ENCODE data around the gene OR2A42. TPM values are rescaled to one million over a fixed set of nuclear protein-coding genes. Genes with fewer than 3 reads are reported as not detected.

Gene OR2A42, protein sequence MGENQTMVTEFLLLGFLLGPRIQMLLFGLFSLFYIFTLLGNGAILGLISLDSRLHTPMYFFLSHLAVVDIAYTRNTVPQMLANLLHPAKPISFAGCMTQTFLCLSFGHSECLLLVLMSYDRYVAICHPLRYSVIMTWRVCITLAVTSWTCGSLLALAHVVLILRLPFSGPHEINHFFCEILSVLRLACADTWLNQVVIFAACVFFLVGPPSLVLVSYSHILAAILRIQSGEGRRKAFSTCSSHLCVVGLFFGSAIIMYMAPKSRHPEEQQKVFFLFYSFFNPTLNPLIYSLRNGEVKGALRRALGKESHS
- total RNA-seq: not detected in 2 replicates

DNA sequence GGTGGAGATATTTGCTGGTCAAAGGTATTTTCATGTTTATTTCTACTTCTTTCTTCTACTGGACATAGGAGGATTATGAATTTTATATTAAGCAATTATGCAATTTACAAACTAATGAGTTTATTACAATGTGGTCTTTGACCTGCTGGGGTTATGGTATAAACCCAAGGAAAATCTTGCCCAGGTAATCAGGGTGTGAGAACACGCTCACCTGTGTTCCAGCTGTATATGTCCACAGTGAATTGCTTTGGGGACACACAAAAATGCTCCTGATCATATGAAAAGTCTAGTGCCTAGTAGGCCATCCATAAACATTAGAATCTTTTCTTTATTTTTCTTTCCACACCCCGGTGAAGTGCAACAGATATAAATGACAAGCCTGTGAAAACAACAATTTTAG, at the start of gene OR2A42:
Gene OR2A42, minus strand, starts transcription at position 241 of the 400 bp plus-strand sequence. CDS start 6,762 bp downstream, outside the sequence.

DNA sequence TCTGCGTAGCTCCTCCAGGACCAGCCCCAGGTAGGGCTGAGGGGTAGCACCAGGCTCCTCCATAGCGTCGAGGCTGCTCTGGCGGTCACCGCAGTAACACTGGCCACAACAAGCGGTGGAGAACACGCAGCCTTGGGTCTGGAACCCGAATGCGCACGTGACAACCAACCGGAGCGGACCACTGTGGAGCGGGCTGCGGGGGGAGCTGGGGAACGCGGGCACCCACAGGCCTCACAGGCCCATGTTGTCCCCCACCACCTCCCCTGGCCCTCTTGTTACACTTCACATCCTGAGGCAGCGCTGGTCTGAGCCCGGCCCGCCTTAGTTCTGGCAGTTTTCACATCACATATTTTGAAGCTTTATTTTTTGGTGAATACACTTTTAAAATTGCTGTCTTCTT, 29.8 kb upstream of the OR2A42 start, which contains the start of gene CTAGE8:
Gene CTAGE8, minus strand, starts transcription at position 101 of the 400 bp plus-strand sequence. Its CDS starts 38 bp downstream, at position 63.

DNA sequence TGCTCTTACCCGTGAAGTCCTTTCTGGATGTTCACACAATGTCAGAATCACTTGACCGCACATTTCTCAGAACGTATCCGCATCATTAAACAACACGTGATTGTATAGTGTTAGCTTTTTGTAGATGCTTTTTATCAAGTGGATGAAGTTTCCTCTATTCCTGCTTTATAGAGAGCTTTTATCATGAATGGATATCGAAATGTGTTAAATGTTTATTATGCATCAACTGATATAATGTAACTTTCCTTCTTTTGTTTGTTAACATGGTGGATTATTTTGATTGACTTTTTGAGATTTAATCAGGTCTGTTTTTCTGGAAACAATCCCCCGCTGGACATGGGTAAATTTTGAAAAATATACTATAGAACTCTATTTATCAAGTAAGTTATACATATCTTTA, 25.3 kb upstream of the OR2A42 start, which contains the start of gene OR2A7:
Gene OR2A7, minus strand, starts transcription at position 101 of the 400 bp plus-strand sequence. CDS start 5,164 bp downstream, outside the sequence.

DNA sequence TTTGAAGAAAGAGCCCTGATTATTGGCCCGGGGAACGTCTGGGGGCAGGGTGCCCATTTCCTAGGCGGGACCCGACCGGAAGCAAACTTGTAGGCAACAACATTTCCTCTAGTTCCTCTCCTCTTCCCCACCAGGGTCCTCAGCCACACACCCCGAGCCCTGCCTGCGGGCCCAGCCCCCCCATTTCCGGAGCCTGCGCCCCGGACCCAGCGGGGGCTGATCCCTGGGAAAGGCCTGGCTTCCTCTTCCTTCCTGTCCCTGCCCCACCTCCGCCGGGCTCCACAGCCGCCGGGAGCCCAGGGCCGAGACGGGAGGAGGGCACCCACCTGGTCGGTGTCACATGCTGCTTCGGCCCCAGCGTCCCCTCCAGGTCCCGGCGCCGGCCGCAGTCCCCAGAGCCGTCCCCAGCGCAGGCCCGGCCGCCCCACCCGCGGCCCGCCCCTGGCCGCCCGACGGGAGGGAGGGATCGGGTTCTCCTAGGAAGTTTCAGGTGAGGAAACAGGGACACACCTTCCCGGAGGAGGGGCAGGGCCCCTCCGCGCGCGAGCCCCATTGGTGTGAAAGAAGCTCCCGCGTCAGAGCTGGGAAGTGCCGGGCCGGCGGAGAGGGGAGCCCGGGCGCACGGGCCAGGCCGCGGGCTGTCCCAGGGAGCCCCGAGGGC, 44.1 kb downstream of the OR2A42 start, which contains the start of gene ARHGEF35:
Gene ARHGEF35, minus strand, starts transcription at position 622 of the 661 bp plus-strand sequence. CDS start 7,450 bp downstream, outside the sequence.

DNA sequence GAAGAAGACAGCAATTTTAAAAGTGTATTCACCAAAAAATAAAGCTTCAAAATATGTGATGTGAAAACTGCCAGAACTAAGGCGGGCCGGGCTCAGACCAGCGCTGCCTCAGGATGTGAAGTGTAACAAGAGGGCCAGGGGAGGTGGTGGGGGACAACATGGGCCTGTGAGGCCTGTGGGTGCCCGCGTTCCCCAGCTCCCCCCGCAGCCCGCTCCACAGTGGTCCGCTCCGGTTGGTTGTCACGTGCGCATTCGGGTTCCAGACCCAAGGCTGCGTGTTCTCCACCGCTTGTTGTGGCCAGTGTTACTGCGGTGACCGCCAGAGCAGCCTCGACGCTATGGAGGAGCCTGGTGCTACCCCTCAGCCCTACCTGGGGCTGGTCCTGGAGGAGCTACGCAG, 56.2 kb downstream of the OR2A42 start, which contains the start of gene CTAGE4:
Gene CTAGE4, plus strand, starts transcription at position 301 of the 400 bp plus-strand sequence. Its CDS starts 38 bp downstream, at position 339.

Other genes starting within 250 kb of the OR2A42 start
- gene OR6B1, start 239.3 kb downstream of the OR2A42 start, total RNA-seq: not detected in 2 replicates
- gene OR2A5, start 190.7 kb downstream of the OR2A42 start, total RNA-seq: not detected in 2 replicates
- gene OR2A25, start 169.8 kb downstream of the OR2A42 start, total RNA-seq: not detected in 2 replicates
- gene OR2A12, start 153.3 kb downstream of the OR2A42 start, total RNA-seq: not detected in 2 replicates
- not detected in 2 replicates for gene OR2A2, start 130.0 kb downstream of the OR2A42 start, total RNA-seq
- not detected in 2 replicates for gene OR2A14, start 116.4 kb downstream of the OR2A42 start, total RNA-seq
- gene CTAGE4, start 56.1 kb downstream of the OR2A42 start, total RNA-seq: 0.09 and 0.82 TPM in 2 replicates
- 0.60 and 4.4 TPM in 2 replicates for gene ARHGEF35, start 43.8 kb downstream of the OR2A42 start, total RNA-seq
- gene OR2A7, start 25.2 kb upstream of the OR2A42 start, total RNA-seq: 0.17 TPM in 1 of 2 replicates, not detected in the other
- gene CTAGE8, start 29.7 kb upstream of the OR2A42 start, total RNA-seq: under 0.01 and 0.26 TPM in 2 replicates
- gene OR2A1, start 72.8 kb upstream of the OR2A42 start, total RNA-seq: not detected in 2 replicates
- gene ARHGEF5, start 115.8 kb upstream of the OR2A42 start, total RNA-seq: 5.1 and 8.3 TPM in 2 replicates
- not detected in 2 replicates for gene NOBOX, start 164.1 kb upstream of the OR2A42 start, total RNA-seq